ENCODE measurements around the gene HBA1. TPM values are rescaled to one million over a fixed set of nuclear protein-coding genes. Genes with fewer than 3 reads are reported as not detected.
A peak's percentile ranks its signal among the peaks of the same experiment; 100 is the strongest.

Gene HBA1
- total RNA-seq, 1 experiment from 2014 or later, result 3.4 TPM

DNA sequence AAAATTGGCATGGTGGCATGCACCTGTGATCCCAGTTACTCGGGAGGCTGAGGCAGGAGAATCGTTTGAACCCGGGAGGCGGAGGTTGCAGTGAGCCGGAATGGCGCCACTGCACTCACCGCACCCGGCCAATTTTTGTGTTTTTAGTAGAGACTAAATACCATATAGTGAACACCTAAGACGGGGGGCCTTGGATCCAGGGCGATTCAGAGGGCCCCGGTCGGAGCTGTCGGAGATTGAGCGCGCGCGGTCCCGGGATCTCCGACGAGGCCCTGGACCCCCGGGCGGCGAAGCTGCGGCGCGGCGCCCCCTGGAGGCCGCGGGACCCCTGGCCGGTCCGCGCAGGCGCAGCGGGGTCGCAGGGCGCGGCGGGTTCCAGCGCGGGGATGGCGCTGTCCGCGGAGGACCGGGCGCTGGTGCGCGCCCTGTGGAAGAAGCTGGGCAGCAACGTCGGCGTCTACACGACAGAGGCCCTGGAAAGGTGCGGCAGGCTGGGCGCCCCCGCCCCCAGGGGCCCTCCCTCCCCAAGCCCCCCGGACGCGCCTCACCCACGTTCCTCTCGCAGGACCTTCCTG is 3.7 kb downstream of the HBA1 start, which contains the start of gene HBQ1 (continued):
- TF ChIP-seq, protein P1, sequence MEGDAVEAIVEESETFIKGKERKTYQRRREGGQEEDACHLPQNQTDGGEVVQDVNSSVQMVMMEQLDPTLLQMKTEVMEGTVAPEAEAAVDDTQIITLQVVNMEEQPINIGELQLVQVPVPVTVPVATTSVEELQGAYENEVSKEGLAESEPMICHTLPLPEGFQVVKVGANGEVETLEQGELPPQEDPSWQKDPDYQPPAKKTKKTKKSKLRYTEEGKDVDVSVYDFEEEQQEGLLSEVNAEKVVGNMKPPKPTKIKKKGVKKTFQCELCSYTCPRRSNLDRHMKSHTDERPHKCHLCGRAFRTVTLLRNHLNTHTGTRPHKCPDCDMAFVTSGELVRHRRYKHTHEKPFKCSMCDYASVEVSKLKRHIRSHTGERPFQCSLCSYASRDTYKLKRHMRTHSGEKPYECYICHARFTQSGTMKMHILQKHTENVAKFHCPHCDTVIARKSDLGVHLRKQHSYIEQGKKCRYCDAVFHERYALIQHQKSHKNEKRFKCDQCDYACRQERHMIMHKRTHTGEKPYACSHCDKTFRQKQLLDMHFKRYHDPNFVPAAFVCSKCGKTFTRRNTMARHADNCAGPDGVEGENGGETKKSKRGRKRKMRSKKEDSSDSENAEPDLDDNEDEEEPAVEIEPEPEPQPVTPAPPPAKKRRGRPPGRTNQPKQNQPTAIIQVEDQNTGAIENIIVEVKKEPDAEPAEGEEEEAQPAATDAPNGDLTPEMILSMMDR (IDR thresholded peaks at IDR 0.05), result peak; percentile 59
- TF ChIP-seq CBFB (CRISPR knock-in tag; IDR thresholded peaks at IDR 0.05; ENCODE audit: low read depth), result no peak
- no peak for TF ChIP-seq TCF7 (CRISPR knock-in tag; IDR thresholded peaks at IDR 0.05; ENCODE audit: low read depth)
- TF ChIP-seq SP1 (CRISPR knock-in tag; conservative IDR thresholded peaks at IDR 0.05), result peak; percentile 35; the same call in 1 of the 2 replicates
- 0 out of 2 replicates have a peak, but pooled peaks have one; percentile 38 for TF ChIP-seq CREM (CRISPR knock-in tag; IDR thresholded peaks at IDR 0.05)
- no peak for TF ChIP-seq MYBL2 (CRISPR knock-in tag; IDR thresholded peaks at IDR 0.05)
- no peak for TF ChIP-seq EMX1 (CRISPR knock-in tag; IDR thresholded peaks at IDR 0.05)
- TF ChIP-seq ESRRA (CRISPR knock-in tag; IDR thresholded peaks at IDR 0.05; ENCODE audit: borderline replicate concordance), result no peak
- no peak for TF ChIP-seq ATF1 (CRISPR knock-in tag; IDR thresholded peaks at IDR 0.05)
- TF ChIP-seq ELF4 (CRISPR knock-in tag; IDR thresholded peaks at IDR 0.05; ENCODE audit: low read depth), result no peak
- TF ChIP-seq TEAD1 (CRISPR knock-in tag; IDR thresholded peaks at IDR 0.05), result no peak
- TF ChIP-seq, protein P2, sequence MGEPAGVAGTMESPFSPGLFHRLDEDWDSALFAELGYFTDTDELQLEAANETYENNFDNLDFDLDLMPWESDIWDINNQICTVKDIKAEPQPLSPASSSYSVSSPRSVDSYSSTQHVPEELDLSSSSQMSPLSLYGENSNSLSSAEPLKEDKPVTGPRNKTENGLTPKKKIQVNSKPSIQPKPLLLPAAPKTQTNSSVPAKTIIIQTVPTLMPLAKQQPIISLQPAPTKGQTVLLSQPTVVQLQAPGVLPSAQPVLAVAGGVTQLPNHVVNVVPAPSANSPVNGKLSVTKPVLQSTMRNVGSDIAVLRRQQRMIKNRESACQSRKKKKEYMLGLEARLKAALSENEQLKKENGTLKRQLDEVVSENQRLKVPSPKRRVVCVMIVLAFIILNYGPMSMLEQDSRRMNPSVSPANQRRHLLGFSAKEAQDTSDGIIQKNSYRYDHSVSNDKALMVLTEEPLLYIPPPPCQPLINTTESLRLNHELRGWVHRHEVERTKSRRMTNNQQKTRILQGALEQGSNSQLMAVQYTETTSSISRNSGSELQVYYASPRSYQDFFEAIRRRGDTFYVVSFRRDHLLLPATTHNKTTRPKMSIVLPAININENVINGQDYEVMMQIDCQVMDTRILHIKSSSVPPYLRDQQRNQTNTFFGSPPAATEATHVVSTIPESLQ (CRISPR knock-in tag; IDR thresholded peaks at IDR 0.05), result no peak
- TF ChIP-seq, protein P3, sequence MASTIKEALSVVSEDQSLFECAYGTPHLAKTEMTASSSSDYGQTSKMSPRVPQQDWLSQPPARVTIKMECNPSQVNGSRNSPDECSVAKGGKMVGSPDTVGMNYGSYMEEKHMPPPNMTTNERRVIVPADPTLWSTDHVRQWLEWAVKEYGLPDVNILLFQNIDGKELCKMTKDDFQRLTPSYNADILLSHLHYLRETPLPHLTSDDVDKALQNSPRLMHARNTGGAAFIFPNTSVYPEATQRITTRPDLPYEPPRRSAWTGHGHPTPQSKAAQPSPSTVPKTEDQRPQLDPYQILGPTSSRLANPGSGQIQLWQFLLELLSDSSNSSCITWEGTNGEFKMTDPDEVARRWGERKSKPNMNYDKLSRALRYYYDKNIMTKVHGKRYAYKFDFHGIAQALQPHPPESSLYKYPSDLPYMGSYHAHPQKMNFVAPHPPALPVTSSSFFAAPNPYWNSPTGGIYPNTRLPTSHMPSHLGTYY (CRISPR knock-in tag; IDR thresholded peaks at IDR 0.05), result no peak
- TF ChIP-seq FOXP1 (CRISPR knock-in tag; IDR thresholded peaks at IDR 0.05; ENCODE audit: borderline replicate concordance), result no peak
- TF ChIP-seq, protein P4, sequence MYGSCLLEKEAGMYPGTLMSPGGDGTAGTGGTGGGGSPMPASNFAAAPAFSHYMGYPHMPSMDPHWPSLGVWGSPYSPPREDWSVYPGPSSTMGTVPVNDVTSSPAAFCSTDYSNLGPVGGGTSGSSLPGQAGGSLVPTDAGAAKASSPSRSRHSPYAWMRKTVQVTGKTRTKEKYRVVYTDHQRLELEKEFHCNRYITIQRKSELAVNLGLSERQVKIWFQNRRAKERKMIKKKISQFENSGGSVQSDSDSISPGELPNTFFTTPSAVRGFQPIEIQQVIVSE (CRISPR knock-in tag; IDR thresholded peaks at IDR 0.05; ENCODE audit: borderline replicate concordance), result no peak
- TF ChIP-seq, protein P5, sequence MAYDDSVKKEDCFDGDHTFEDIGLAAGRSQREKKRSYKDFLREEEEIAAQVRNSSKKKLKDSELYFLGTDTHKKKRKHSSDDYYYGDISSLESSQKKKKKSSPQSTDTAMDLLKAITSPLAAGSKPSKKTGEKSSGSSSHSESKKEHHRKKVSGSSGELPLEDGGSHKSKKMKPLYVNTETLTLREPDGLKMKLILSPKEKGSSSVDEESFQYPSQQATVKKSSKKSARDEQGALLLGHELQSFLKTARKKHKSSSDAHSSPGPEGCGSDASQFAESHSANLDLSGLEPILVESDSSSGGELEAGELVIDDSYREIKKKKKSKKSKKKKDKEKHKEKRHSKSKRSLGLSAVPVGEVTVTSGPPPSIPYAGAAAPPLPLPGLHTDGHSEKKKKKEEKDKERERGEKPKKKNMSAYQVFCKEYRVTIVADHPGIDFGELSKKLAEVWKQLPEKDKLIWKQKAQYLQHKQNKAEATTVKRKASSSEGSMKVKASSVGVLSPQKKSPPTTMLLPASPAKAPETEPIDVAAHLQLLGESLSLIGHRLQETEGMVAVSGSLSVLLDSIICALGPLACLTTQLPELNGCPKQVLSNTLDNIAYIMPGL (CRISPR knock-in tag; IDR thresholded peaks at IDR 0.05), result 0 out of 2 replicates have a peak, but pooled peaks have one; percentile 26
- TF ChIP-seq ZNF423 (CRISPR knock-in tag; IDR thresholded peaks at IDR 0.05), result peak; percentile 78

DNA sequence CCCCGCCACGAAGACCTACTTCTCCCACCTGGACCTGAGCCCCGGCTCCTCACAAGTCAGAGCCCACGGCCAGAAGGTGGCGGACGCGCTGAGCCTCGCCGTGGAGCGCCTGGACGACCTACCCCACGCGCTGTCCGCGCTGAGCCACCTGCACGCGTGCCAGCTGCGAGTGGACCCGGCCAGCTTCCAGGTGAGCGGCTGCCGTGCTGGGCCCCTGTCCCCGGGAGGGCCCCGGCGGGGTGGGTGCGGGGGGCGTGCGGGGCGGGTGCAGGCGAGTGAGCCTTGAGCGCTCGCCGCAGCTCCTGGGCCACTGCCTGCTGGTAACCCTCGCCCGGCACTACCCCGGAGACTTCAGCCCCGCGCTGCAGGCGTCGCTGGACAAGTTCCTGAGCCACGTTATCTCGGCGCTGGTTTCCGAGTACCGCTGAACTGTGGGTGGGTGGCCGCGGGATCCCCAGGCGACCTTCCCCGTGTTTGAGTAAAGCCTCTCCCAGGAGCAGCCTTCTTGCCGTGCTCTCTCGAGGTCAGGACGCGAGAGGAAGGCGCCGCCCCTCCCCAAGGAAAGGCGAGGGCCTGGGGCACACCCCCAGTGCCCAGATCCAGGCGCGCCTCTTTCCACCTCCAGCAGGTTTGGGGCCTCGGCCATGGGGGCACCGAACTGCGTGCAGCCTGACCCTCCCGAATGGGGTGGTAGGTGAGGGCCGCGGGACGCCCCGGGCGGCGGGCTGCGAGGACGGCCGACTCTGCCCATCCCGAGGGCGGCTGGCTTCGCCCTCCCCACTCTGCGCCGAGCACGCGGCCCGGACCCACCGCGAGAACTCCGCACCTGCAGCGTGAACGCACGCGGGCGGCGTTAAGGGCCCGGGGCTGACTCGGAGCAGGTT is 4.4 kb downstream of the HBA1 start:
- no peak overlapping the region for H3K27ac Mint-ChIP-seq
- ChIA-PET POLR2A (no interaction called here), CTCF (interaction anchor here (0.6 to 4.8 kb wide), 23 partner anchors 8 to 123 kb away, joined by 3 to 50 read pairs (median 5); partner anchors contain the start of genes HBM, NPRL3 and RHBDF1)
- H3K27me3 Mint-ChIP-seq (ENCODE audit: low read depth), result peaks cover 43% of the 10 kb centered on the region
- no peaks in the 10 kb centered on the region for H3K4me1 Mint-ChIP-seq
- no peaks in the 10 kb centered on the region for H3K9me3 Mint-ChIP-seq
- DNase-seq (ENCODE audit: low spot score) (peak; percentile 93), ATAC-seq (peak; percentile 65)
- peaks cover 6% of the 10 kb centered on the region; the same call in 1 of the 2 replicates for H3K36me3 Mint-ChIP-seq
- peak overlapping the region; percentile 56 for H3K4me3 Mint-ChIP-seq
- TF ChIP-seq, protein P6, sequence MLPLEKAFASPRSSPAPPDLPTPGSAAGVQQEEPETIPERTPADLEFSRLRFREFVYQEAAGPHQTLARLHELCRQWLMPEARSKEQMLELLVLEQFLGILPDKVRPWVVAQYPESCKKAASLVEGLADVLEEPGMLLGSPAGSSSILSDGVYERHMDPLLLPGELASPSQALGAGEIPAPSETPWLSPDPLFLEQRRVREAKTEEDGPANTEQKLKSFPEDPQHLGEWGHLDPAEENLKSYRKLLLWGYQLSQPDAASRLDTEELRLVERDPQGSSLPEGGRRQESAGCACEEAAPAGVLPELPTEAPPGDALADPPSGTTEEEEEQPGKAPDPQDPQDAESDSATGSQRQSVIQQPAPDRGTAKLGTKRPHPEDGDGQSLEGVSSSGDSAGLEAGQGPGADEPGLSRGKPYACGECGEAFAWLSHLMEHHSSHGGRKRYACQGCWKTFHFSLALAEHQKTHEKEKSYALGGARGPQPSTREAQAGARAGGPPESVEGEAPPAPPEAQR (CRISPR knock-in tag; IDR thresholded peaks at IDR 0.05), result no peak
- peak; percentile 96 for TF ChIP-seq ZNF232 (CRISPR knock-in tag; IDR thresholded peaks at IDR 0.05)
- TF ChIP-seq, protein P7, sequence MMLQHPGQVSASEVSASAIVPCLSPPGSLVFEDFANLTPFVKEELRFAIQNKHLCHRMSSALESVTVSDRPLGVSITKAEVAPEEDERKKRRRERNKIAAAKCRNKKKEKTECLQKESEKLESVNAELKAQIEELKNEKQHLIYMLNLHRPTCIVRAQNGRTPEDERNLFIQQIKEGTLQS (CRISPR knock-in tag; conservative IDR thresholded peaks at IDR 0.05), result 0 out of 2 replicates have a peak, but pooled peaks have one; percentile 73
- TF ChIP-seq ESRRA (CRISPR knock-in tag; IDR thresholded peaks at IDR 0.05; ENCODE audit: borderline replicate concordance), result peak; percentile 98
- TF ChIP-seq, protein P8, sequence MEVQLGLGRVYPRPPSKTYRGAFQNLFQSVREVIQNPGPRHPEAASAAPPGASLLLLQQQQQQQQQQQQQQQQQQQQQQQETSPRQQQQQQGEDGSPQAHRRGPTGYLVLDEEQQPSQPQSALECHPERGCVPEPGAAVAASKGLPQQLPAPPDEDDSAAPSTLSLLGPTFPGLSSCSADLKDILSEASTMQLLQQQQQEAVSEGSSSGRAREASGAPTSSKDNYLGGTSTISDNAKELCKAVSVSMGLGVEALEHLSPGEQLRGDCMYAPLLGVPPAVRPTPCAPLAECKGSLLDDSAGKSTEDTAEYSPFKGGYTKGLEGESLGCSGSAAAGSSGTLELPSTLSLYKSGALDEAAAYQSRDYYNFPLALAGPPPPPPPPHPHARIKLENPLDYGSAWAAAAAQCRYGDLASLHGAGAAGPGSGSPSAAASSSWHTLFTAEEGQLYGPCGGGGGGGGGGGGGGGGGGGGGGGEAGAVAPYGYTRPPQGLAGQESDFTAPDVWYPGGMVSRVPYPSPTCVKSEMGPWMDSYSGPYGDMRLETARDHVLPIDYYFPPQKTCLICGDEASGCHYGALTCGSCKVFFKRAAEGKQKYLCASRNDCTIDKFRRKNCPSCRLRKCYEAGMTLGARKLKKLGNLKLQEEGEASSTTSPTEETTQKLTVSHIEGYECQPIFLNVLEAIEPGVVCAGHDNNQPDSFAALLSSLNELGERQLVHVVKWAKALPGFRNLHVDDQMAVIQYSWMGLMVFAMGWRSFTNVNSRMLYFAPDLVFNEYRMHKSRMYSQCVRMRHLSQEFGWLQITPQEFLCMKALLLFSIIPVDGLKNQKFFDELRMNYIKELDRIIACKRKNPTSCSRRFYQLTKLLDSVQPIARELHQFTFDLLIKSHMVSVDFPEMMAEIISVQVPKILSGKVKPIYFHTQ (CRISPR knock-in tag; IDR thresholded peaks at IDR 0.05), result peak; percentile 83; the same call in 1 of the 2 replicates
- TF ChIP-seq SOX15 (CRISPR knock-in tag; IDR thresholded peaks at IDR 0.05), result no peak

Measured in WTC11 (cell line).